Measurements from ENCODE around the gene STX19.
"Not testable (repeated sequence)": the region's sequence is repeated elsewhere in the genome, so short reads cannot be mapped to it uniquely, and the experiment has no call there.

The STX19 gene

DNA sequence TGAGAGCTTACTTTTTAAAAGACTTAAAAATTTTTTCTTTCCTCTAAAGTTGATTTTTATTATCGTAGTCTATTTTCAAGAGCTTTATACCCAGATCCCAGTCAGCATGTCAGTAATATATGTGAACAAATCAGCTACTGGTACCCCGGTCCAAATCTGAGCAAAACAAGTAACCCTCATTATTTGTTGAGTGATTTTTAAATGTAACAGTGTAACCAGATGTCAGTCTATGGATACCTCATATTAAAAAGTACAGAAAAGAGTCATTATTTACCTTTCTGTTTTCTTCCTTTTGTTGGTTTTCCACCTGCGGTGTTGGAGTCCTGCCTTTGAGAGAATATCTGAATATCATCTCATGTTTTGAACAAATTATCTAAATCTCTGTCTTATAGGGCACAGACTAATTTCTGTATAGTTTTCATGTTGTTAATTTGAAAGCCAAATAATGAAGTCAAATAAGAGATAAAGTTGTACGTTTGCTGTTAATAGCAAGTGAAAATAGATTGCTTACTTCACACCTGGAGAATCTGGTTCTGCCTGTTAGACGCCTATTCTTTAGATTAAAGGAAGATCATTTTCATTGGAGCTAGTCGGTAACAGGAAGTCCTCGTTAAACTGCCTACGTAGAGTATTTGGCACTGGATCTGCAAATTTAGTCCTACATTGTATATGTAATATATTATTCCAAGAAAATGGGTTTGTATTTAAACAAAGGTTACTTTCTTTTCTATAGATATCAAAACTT lies at the start of gene STX19:
TSS of gene STX19 (minus strand) at position 505 of the 745 bp plus-strand sequence. CDS start 13,328 bp downstream, outside the sequence.
- DNase-seq (ENCODE audit: low read depth): no peak

GRCh38 chr3:94076055-94076454 lies 47.7 kb upstream of the STX19 start:
- DNase-seq (ENCODE audit: low read depth): peak; percentile 56

DNA sequence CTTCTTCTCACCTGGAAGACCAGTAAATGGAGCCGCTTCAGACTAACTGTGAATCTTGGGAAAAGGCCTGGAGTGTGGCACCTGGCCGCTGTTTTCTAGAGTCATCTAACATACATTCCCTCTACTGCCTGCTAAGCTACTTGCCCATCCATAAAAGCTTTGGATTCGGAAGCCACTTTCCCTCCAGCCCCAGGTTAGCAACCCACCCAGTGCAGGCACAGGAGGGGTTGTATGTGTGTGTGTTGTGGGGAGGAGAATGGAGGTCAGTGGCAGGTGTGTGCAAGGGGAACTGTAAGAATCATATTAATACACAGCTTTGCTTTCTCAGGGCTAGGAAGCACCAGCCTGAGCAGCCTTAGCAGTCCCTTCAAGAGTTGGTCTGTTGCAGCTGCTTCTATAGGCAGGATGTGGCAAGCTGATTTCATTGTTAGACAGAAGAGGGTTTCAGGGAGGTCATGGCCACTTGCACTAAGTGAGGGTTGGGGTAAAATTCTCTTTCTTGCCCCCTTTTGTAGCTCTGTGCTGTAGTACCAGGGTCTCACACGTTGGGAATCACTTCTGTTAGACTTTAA lies 43.4 kb upstream of the STX19 start:
- no peak for DNase-seq (ENCODE audit: low read depth)

GRCh38 chr3:94070341-94070911 lies 42.0 kb upstream of the STX19 start:
- no peak for DNase-seq (ENCODE audit: low read depth)

- peak; percentile 32 for DNase-seq (ENCODE audit: low read depth)
These were observed 40.9 kb upstream of the STX19 start for GRCh38 chr3:94069194-94069813.

DNA sequence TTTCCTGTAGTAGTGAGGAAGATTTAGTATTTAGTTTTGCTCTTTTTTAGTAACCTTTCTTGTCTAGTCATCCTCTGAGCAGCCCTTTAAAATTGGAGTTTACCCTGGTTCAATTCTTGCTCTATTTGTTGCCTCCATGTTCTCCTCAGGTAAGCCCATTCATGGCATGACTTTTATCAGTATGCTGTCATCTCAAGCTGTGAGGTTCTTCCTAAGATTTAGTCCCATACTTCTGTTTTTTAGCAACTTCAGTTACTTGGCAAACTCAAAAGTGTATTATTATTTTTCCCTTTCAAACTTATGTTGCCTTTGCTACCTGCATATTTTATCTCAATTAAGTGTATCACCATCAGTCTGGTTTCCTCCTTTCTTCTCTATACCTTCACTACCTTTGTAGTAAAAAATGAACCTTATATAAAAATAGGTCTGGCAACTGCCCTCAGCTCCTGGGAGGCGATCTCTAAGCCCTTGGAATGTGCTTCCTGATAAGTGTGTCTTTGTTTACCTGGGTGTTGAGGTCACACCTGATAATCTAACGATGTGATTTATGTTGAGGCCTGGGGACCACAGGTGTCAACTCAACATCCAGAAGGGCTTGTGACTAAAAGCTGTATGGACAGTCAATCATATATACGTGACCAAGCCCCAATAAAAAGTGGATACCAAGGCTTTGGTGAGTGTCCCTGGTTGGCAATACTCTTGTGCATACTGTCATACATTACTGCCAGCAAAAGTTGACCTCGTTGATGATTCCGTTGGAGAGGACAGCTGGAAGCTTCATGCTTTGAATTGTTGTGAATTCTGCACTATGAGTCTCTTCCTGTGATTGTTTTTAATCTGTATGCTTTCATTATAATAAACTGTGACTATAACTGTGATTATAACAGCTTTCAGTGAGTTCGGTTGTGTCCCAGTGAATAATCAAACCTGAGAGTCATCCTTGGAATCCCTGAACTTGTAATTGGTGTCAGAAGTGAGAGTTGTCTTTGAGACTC lies 38.4 kb upstream of the STX19 start:
- no peak for DNase-seq (ENCODE audit: low read depth)

DNA sequence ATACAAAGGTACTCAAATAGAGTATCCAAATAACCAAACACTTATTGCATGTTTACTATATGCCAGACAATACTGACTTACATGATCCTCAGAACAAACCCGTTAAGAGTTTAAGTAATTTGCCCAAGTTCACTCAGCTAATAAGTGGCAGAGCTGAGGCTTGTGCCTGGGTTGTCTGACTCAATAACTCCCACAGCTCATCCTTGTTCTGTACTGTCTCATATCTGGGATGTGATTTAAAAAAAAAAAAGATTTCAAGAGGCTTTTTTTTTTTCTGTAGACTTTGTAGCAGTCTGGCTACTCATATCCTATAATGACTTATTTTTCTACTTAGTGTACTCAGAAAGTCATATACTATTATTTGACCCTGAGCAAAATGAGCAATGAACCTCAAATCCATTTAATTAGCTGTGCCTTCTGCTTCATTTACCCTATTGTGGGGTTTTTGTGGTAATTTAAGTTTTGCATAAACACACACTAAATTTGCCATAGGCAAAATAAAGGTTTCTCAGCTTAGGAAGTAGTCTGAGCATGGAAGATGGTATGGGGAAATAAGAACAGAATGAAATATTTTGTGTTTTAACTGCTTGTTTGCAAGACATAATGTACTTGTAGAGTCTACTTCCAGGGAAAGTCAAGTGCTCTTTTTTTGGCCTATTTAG lies 37.6 kb upstream of the STX19 start:
- no peak for DNase-seq (ENCODE audit: low read depth)

- no peak for DNase-seq (ENCODE audit: low read depth)
These were observed 36.7 kb upstream of the STX19 start for GRCh38 chr3:94065122-94065521.

- DNase-seq (ENCODE audit: low read depth): no peak
These were observed 36.0 kb upstream of the STX19 start for GRCh38 chr3:94064243-94064860.

DNA sequence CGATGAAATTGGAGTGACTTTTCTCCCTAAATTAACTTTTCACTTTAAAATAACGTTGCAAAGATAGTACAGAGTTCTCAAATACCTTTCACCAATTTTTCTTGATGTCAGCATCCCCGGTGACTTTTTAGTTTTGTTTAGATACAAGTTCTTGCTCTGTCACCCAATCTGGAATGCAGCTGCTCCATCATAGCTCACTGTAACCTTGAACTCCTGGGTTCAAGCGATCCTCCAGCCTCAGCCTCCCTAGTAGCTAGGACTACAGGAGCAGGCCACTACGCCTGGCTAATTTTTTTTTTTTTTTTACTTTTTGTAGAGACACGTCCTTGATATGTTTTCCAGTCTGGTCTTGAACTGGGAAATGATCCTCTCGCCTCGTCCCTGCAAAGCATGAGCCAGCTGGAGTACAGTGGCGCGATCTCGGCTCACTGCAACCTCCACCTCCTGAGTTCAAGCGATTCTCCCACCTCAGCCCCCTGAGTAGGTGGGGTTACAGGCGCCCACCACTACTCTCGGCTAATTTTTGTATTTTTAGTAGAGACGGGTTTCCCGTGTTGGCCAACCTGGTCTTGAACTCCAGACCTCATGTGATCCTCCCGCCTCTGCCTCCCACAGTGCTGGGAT lies 35.2 kb upstream of the STX19 start:
- DNase-seq (ENCODE audit: low read depth): peak; percentile 17

GRCh38 chr3:94062513-94063404 lies 34.4 kb upstream of the STX19 start, which contains the start of the genes DHFR2 and NSUN3:
DHFR2 (minus strand) TSS chr3:94062916; CDS start chr3:94061511, 1,405 bp downstream.
NSUN3 (plus strand) TSS chr3:94063061; CDS start chr3:94063127, 66 bp downstream.
- peak; percentile 96 for DNase-seq (ENCODE audit: low read depth)

GRCh38 chr3:94061297-94061696 lies 32.9 kb upstream of the STX19 start:
- no peak for DNase-seq (ENCODE audit: low read depth)

DNA sequence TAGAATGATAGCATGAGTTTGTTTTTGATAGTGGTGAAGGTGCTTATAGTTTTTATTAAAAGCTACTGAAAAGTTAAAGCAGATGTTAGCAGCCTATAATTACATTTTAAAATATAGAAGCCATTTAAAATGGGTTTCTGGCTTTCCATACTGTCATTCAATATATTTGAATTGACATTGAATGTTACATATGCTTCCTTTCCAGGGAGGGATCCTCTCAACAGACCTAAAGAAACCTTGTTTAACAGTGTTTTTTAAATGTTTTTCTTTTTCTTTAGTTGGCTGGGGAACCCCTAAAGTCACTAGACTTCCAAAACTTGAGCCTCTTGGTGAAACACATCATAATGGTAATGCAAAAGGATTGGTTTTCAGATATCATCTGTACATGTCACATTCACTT lies 22.1 kb upstream of the STX19 start:
- DNase-seq (ENCODE audit: low read depth): no peak

GRCh38 chr3:94049267-94049666 lies 20.9 kb upstream of the STX19 start:
- DNase-seq (ENCODE audit: low read depth): no peak

- DNase-seq (ENCODE audit: low read depth): no peak
These were observed 18.1 kb upstream of the STX19 start for GRCh38 chr3:94046533-94046932.

DNA sequence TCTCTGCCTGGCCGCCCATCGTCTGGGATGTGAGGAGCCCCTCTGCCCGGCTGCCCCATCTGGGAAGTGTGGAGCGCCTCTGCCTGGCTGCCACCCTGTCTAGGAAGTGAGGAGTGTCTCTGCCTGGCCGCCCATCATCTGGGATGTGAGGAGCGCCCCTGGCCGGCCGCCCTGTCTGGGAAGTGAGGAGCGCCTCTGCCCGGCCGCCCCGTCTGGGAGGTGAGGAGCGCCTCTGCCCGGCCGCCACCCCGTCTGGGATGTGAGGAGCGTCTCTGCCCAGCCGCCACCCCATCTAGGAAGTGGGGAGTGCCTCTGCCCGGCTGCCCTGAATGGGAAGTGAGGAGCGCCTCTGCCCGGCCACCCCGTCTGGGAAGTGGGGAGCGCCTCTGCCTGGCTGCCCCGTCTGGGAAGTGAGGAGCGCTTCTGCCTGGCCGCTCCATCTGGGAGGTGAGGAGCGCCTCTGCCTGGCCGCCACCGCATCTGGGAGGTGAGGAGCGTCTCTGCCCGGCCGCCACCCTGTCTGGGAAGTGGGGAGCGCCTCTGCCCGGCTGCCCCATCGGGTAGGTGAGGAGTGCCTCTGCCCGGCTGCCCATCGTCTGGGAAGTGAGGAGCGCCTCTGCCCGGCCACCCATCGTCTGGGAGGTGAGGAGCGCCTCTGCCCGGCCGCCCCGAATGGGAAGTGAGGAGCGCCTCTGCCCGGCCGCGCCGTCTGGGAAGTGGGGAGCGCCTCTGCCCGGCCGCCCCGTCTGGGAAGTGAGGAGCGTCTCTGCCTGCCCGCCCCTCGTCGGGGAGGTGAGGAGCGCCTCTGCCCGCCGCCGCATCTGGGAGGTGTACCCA lies 15.9 kb upstream of the STX19 start:
- not testable (repeated sequence) for DNase-seq (ENCODE audit: low read depth)

GRCh38 chr3:94043285-94043684 lies 14.9 kb upstream of the STX19 start:
- DNase-seq (ENCODE audit: low read depth): no peak

DNA sequence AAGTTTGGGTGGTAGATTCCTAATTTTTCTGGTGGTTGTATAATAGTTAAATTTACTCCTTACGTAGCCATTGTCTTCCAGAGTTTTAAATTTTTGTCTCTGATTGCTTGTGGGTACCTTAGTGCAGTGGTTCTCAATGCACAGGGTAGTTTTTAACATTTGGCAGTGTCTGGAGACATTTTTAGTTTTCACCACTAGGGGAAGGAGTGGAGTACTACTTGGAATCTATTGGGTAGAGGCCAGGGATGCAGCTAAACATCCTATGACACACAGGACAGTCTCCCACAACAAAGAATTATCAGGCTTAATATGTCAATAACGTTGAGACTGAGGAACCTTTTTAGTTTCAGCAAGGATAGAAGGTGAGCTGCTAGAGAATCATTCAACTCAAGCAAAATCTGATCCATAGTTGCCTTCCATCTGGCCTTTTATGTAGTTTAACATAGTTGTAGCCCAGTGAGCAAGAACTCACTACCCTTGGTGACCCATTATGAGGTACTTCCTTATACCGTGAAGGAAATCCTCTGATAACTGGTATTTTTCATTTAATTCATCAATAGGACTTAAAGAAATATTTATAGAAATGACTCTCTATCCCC lies 8.6 kb upstream of the STX19 start:
- peak; percentile 50 for DNase-seq (ENCODE audit: low read depth)
